ENCODE results near the gene CPEB3. TPM values are rescaled to one million over a fixed set of nuclear protein-coding genes. Genes with fewer than 3 reads are reported as not detected.

Gene CPEB3
- total RNA-seq, 1 experiment from 2014 or later: 1.0 TPM

DNA sequence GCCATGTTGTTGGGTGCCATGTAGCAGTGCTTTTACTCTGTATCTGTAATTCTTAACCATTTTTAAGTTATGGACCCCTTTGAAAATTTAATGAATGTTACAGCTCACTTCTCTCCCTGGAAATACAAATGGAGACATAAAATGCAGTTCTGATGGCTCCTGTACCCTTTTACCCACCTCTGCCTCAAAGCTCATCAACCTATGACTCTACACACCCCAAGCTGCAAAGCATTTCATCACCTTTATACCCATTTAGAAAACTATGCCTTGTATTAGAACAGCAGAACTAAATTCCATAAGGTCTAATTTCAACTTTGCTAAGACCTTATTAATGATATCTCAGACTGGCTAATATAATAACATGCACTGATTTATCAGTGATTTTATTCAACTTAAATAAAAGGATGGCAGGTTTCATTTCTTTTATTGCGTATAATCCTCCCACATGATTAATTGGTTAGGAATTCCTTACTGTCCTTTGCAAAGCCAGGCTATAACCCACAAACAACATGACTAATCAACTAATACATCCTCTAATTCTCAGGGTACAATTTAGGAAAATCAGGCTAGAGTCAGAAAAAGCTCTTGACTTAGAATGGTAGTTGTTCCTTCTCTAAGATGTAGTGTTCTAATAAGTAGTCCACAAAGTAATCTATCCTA is 68.1 kb downstream of the CPEB3 start:
- Histone ChIP-seq H2BK15ac (ENCODE audit: low read depth, low read length) (no peak overlapping the region), H3K4me1 (ENCODE audit: insufficient read depth, low read length) (peaks cover 2% of the 10 kb centered on the region; the same call in 1 of the 2 replicates), H3K23me2 (ENCODE audit: insufficient read length, low read depth, low read length, poor library complexity, severe bottlenecking) (no peaks in the 10 kb centered on the region), H3K27ac (ENCODE audit: insufficient read length, low read depth, low read length) (no peak overlapping the region), H3K23ac (ENCODE audit: insufficient read length, low read depth, low read length) (no peak overlapping the region), H2BK12ac (ENCODE audit: insufficient read length, low read depth, low read length) (no peak overlapping the region), H3K56ac (ENCODE audit: insufficient read length, low read depth, low read length) (no peak overlapping the region), H2AK5ac (ENCODE audit: insufficient read length, low read length) (no peak overlapping the region), H2AFZ (ENCODE audit: low read length) (no peak overlapping the region), H3K79me2 (ENCODE audit: insufficient read depth, low read length) (no peaks in the 10 kb centered on the region), H2BK120ac (ENCODE audit: low read depth, low read length, poor library complexity, severe bottlenecking) (no peak overlapping the region), H4K5ac (ENCODE audit: insufficient read length, low read depth, low read length) (no peak overlapping the region), H3K9me3 (ENCODE audit: control insufficient read depth, low read depth, low read length) (no peaks in the 10 kb centered on the region), H2BK5ac (ENCODE audit: insufficient read length, low read length) (no peak overlapping the region), H3K4ac (ENCODE audit: low read depth, low read length) (no peak overlapping the region), H3K79me1 (ENCODE audit: insufficient read depth, low read depth, low read length, poor library complexity, severe bottlenecking) (no peaks in the 10 kb centered on the region), H2BK20ac (ENCODE audit: low read depth, low read length, poor library complexity, severe bottlenecking) (no peak overlapping the region), H3T11ph (ENCODE audit: low read length) (no peak overlapping the region), H3K14ac (ENCODE audit: insufficient read depth, low read length) (no peak overlapping the region), H3K4me2 (ENCODE audit: insufficient read depth, insufficient read length, low read length) (no peak overlapping the region), H4K91ac (ENCODE audit: insufficient read length, low read depth, low read length) (no peak overlapping the region), H3K9ac (ENCODE audit: extremely low read depth, insufficient read length, low read length) (no peak overlapping the region), H4K8ac (replicated peaks; ENCODE audit: insufficient read length, low read depth, low read length) (no peak overlapping the region), H3K18ac (ENCODE audit: insufficient read length, low read depth, low read length) (no peak overlapping the region), H3K27me3 (ENCODE audit: insufficient read depth, low read length) (no peaks in the 10 kb centered on the region), H4K20me1 (ENCODE audit: control insufficient read depth, insufficient read depth, insufficient read length) (no peaks in the 10 kb centered on the region)
- no peak for DNase-seq
- no CpG with 5 or more reads among the region's 1 CpG for WGBS (ENCODE audit: extremely low coverage, insufficient read length, low lambda C conversion rate)
- Mint-ChIP-seq H3K9me3 (peaks cover 0 to 3% of the 10 kb centered on the region in 2 experiments; a peak in 2 of 5 replicates), H3K27ac (no peak overlapping the region), H3K4me3 (no peak overlapping the region), H3K27me3 (ENCODE audit: low read depth) (no peaks in the 10 kb centered on the region), H3K4me1 (peaks cover 16 to 23% of the 10 kb centered on the region in 2 experiments), H3K36me3 (ENCODE audit: insufficient read depth in 1 of 3, low read depth in 3 of 3) (peaks cover 0 to 4% (median 0%) of the 10 kb centered on the region in 3 experiments; a peak in 2 of 7 replicates)
- TF ChIP-seq, protein P1, sequence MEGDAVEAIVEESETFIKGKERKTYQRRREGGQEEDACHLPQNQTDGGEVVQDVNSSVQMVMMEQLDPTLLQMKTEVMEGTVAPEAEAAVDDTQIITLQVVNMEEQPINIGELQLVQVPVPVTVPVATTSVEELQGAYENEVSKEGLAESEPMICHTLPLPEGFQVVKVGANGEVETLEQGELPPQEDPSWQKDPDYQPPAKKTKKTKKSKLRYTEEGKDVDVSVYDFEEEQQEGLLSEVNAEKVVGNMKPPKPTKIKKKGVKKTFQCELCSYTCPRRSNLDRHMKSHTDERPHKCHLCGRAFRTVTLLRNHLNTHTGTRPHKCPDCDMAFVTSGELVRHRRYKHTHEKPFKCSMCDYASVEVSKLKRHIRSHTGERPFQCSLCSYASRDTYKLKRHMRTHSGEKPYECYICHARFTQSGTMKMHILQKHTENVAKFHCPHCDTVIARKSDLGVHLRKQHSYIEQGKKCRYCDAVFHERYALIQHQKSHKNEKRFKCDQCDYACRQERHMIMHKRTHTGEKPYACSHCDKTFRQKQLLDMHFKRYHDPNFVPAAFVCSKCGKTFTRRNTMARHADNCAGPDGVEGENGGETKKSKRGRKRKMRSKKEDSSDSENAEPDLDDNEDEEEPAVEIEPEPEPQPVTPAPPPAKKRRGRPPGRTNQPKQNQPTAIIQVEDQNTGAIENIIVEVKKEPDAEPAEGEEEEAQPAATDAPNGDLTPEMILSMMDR (conservative IDR thresholded peaks at IDR 0.05): no peak
